AG09319 (cell line): ENCODE measurements around the gene TRIM29.

Experiments
- DNase-seq: peaks from one replicate; pipeline ENCODE4 v3.0.0-alpha.2; 2010; ENCODE audit warnings: low read depth; ENCODE audit errors: extremely low read depth
- TF ChIP-seq, protein P1 (sequence below): IDR thresholded peaks from 2 replicates; pipeline ENCODE4 v1.5.1; 2011; ENCODE audit warnings: low read depth, mild to moderate bottlenecking, inconsistent platforms, low read length, moderate library complexity

TRIM29 gene

DNA sequence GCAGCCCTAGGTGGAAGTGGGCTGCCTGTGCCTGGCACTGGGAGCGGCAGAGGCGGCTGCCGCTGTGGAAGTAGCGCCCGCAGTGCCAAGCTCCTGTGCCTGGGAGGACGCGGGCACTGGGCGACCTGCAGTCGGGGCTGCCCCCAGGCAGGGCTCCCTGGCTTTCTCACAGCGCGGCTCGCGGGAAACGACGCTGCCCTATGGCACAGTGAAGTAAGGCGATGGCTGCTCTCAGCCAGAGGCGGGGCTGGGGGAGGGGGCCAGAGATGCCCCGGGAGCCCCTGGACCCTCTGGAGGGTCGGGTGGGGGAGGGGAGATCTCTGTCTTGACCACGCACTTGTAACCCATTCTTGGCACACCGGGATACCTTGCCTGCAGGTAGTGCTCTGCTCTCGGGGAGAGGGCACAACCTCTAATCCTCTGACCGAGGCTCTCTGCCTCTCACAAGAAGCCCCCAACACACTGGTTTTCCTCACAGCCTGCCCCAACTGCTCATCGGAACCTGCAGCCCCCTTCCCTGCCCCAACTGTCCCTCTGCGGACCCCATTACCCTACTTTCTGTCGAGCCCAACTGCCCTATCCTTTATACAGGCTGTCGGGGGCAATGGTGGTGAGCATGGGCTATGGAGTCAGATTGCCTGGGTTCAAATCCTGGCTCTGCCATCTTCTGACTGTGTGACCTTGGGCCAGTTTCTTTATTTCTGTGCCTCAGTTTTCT is 32.2 kb upstream of the TRIM29 start:
- TF ChIP-seq, protein P1, sequence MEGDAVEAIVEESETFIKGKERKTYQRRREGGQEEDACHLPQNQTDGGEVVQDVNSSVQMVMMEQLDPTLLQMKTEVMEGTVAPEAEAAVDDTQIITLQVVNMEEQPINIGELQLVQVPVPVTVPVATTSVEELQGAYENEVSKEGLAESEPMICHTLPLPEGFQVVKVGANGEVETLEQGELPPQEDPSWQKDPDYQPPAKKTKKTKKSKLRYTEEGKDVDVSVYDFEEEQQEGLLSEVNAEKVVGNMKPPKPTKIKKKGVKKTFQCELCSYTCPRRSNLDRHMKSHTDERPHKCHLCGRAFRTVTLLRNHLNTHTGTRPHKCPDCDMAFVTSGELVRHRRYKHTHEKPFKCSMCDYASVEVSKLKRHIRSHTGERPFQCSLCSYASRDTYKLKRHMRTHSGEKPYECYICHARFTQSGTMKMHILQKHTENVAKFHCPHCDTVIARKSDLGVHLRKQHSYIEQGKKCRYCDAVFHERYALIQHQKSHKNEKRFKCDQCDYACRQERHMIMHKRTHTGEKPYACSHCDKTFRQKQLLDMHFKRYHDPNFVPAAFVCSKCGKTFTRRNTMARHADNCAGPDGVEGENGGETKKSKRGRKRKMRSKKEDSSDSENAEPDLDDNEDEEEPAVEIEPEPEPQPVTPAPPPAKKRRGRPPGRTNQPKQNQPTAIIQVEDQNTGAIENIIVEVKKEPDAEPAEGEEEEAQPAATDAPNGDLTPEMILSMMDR, result no peak
- DNase-seq, result no peak

DNA sequence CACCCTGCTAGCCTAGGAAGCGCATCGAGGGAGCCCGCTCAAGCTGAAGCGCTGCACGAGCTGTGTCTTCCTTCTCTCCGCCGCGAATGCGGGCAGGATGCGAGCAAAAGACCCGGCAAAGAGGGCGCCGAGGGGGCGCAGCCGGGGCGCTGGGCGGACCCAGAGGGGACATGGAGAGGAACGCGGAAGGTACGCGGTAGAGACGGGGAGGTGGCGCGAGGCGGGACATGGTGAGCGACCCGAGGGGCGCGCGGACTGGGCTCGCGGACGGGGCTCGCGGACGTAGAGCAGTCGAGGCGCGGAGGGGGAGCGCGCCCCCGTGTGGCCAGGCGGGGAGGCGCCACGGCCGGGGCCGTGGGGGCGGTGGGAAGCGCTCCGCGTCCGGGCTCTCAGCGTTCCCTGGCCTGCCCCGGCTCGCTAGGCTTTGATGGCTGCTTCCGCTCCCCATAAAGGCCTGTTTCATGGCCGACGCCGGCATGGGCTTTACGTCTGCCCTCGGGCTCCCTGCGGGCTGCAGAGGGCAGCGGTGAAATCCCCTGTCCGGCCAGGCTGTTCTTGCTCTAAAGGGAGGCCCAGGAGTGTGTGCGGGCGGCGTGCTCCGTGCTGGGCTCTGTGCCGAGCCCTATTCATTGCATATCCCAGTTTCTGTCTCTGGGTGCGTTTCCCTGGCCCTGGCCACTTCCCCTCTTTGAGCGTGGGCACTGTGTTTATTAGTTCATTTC is 31.2 kb upstream of the TRIM29 start:
- DNase-seq, result no peak
- TF ChIP-seq, protein P1, result peak; percentile 40

DNA sequence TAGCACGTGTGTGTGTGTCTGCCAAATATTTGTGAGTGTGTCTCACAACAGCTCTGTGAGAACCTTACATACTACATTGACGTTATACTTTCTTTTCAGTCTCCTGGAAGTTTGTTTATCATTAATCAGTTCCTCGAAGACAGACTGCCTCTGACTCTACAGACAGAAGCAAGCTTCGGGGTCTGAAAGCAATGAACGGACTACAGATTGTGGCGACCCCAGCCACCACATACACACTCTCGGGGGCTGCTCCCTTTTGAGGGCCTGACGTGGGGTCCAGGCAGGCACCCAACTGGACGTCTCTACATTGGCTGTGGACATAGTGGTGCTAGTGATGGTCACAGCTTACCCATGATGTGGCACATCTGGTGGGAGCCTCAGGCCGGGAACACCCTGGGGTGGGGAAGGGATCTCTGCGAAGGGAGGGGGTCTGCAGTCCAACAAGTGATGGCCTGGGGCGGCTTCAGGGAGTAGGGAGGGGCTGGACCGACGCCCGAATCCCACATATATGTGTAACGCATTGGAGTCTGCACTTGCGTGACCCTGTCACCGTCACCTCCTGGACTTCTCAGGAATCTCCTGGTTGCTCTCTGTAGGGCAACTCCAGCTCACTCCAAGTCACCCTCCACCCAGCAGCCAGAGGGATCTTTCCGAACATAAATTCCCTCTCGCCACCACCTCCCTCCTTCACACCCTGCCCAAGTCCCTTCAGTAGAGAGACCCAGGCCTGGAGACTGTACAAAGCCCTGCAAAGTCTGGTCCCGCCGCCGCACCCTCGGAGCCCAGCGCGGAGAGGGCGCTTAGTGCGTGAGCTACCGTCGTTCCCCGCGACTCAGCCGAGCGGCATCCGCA is 30.4 kb upstream of the TRIM29 start:
- TF ChIP-seq, protein P1, result no peak
- no peak for DNase-seq

DNA sequence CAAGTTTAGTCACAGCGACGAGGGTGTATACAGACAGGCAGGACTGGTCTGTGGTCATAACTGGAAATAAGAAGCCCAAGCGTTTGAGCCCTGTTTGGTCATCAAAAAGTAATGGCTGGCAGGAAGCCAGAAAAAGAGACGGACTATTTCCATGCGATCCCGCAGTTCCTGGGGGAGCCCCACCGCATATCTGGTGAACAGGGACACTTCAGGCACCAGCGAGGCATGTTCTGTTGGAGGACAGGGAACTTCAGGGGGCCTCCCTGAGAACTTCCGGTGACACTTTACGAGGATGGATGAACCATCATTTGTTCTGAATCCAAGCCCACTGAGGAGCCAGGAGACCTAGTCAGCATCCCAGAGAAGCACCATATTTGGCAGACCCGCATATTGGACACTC is 29.7 kb upstream of the TRIM29 start:
- TF ChIP-seq, protein P1, result no peak
- no peak for DNase-seq

DNA sequence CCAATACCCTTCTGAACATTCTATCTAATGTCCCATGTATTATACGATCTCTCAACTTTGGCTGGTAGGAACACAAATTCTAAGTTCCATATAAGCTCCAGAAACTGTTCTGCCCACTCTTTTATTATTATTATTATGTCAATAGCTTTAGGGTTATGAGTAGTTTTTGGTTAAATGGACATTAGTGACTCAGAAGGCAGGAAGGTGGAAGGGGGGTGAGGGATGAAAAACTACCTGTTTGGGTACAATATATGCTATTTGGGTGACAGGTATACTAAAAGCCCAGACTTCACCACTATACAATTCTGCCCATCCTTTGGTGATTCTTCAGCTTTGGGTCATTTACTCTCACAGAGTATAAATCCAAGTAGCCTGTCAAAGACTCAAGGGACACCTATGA is 22.5 kb upstream of the TRIM29 start:
- no peak for DNase-seq
- TF ChIP-seq, protein P1, result no peak

DNA sequence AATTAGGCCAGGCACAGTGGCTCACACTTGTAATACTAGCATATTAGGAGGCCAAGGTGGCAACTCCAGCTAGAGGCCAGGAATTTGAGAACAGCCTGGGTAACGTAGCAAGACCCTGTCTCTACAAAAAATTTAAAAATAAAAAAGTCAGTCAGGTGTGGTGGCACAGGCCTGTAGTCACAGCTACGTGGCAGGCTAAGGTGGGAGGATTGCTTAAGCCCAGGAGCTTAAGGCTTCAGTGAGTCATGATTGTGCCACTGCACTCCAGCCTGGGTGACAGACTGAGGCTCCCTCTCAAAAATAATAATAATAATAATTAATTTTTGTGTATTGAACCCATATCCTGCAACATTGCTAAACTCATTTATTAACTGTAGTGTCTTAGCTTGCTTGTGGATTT is 15.3 kb upstream of the TRIM29 start:
- DNase-seq, result no peak
- TF ChIP-seq, protein P1, result no peak
